Vagina (tissue), 2 donors: Measurements from ENCODE around the gene VPS8. TPM values are rescaled to one million over a fixed set of nuclear protein-coding genes. Genes with fewer than 3 reads are reported as not detected.
"Not testable (repeated sequence)": the region's sequence is repeated elsewhere in the genome, so short reads cannot be mapped to it uniquely, and the experiment has no call there.

Experiments
- DNase-seq, 2 donors: peaks; one replicate each; pipeline ENCODE4 v3.0.0-alpha.2; 2017; ENCODE audit errors: extremely low spot score in 2 of 2
- H3K27ac ChIP-seq: fragments of 200-600 bp; sonication (generic); one replicate; pipeline ENCODE4 v1.5.1; 2019
- H3K27me3 ChIP-seq: fragments of 200-600 bp; sonication (generic); one replicate; pipeline ENCODE4 v1.5.1; 2019
- H3K36me3 ChIP-seq, 2 donors: fragments of 200-600 bp; sonication (generic); one replicate each; pipeline ENCODE4 v1.5.1; 2017 to 2019
- H3K4me1 ChIP-seq: fragments of 200-600 bp; sonication (generic); one replicate; pipeline ENCODE4 v1.5.1; 2019
- H3K4me3 ChIP-seq, 2 donors: fragments of 200-600 bp; sonication (generic); 1 replicate in 1 of 2; 2 replicates in 1 of 2; pipeline ENCODE4 v1.5.1; 2016 to 2019
- H3K9me3 ChIP-seq: fragments of 200-600 bp; sonication (generic); one replicate; pipeline ENCODE4 v1.5.1; 2019
- POLR2A ChIP-seq, 2 donors: fragments of 450-650 bp; IDR thresholded peaks; one replicate each; pipeline ENCODE4 v1.6.1; 2017; ENCODE audit warnings: antibody characterized with exemption in 2 of 2, mild to moderate bottlenecking in 2 of 2, moderate library complexity in 2 of 2
- POLR2AphosphoS5 ChIP-seq, 2 donors: sonication (generic); formaldehyde crosslinking; IDR thresholded peaks; one replicate each; pipeline ENCODE4 v1.9.0; 2017; ENCODE audit warnings: antibody characterized with exemption in 2 of 2, mild to moderate bottlenecking in 2 of 2, low read depth in 1 of 2; ENCODE audit not compliant: insufficient read depth in 1 of 2
- intact Hi-C: fragments of 100-400 bp; cut with DNase I; formaldehyde crosslinking; loops from one replicate; pipeline ENCODE4 v1.15.1; 2023
- total RNA-seq: library from RNA; depleted of rRNA; stranded (reverse); fragments of >200 nt; gene quantifications from one replicate; pipeline ENCODE4 v1.2.3, GENCODE V29; 2016
- TF ChIP-seq, protein P1 (sequence below), 3 experiments: fragments of 450-650 bp in 2 of 3; fragments of 200-600 bp in 1 of 3; sonication (generic) in 1 of 3; IDR thresholded peaks; one replicate each; pipeline ENCODE4 v1.5.1; 2017 to 2019; ENCODE audit warnings: antibody characterized with exemption in 3 of 3, mild to moderate bottlenecking in 2 of 3, moderate library complexity in 2 of 3

Gene VPS8
- total RNA-seq, 1 donor from 2014 or later = 52.3 TPM

DNA sequence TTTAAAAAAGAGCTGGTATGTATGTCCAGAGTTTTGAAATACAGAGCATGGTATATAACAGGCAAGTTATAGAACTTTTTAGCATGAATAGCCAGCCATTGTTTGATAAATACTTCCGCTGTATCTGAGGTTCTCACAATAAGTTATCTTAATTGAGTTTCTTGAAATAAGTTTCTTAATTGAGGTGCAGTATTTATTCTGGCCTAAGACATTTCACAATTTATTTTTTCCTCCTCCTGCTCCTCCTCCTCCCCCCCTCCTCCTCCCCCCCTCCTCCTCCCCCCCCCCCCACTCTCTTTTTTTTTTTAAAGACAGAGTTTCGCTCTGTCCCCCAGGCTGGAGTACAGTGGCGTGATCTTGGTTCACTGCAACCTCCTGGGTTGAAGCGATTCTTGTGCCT, 83.4 kb downstream of the VPS8 start:
- intact Hi-C loops = no loop called here
- no peaks in the 10 kb centered on the region for H3K36me3 ChIP-seq
- no peaks in the 10 kb centered on the region for H3K27me3 ChIP-seq
- H3K27ac ChIP-seq = no peak overlapping the region
- H3K4me3 ChIP-seq = no peak overlapping the region
- TF ChIP-seq POLR2AphosphoS5 (IDR thresholded peaks at IDR 0.05; ENCODE audit: insufficient read depth in 1 of 2, low read depth in 1 of 2) (no peak), POLR2A (IDR thresholded peaks at IDR 0.05) (no peak)
- TF ChIP-seq, protein P1, sequence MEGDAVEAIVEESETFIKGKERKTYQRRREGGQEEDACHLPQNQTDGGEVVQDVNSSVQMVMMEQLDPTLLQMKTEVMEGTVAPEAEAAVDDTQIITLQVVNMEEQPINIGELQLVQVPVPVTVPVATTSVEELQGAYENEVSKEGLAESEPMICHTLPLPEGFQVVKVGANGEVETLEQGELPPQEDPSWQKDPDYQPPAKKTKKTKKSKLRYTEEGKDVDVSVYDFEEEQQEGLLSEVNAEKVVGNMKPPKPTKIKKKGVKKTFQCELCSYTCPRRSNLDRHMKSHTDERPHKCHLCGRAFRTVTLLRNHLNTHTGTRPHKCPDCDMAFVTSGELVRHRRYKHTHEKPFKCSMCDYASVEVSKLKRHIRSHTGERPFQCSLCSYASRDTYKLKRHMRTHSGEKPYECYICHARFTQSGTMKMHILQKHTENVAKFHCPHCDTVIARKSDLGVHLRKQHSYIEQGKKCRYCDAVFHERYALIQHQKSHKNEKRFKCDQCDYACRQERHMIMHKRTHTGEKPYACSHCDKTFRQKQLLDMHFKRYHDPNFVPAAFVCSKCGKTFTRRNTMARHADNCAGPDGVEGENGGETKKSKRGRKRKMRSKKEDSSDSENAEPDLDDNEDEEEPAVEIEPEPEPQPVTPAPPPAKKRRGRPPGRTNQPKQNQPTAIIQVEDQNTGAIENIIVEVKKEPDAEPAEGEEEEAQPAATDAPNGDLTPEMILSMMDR (IDR thresholded peaks at IDR 0.05) = no peak
- no peaks in the 10 kb centered on the region for H3K9me3 ChIP-seq
- H3K4me1 ChIP-seq = no peaks in the 10 kb centered on the region
- DNase-seq = no peak

DNA sequence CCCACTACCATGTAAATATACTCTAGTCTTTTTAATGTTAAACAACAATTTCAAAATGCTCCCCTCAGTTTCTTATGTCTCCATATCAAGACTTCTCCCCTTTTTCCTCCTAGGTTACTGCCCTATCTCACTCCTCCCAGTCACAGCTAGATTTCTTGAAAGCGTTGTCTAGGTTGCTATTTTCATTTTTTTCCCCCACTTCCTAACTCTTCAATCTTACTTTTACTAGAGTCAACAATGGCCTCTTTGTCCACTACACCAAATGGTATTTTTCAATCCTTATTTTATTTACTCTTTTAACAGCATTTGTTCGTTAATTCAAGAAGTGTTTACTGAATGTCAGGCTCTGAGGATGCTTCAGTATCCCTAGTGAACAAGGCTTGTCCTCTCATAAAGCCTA, 84.4 kb downstream of the VPS8 start:
- H3K36me3 ChIP-seq = no peaks in the 10 kb centered on the region
- H3K27ac ChIP-seq = no peak overlapping the region
- H3K9me3 ChIP-seq = no peaks in the 10 kb centered on the region
- TF ChIP-seq, protein P1 (IDR thresholded peaks at IDR 0.05) = no peak
- no peak for TF ChIP-seq POLR2A (IDR thresholded peaks at IDR 0.05)
- TF ChIP-seq POLR2AphosphoS5 (IDR thresholded peaks at IDR 0.05; ENCODE audit: insufficient read depth in 1 of 2, low read depth in 1 of 2) = no peak
- H3K4me3 ChIP-seq = no peak overlapping the region
- H3K4me1 ChIP-seq = no peaks in the 10 kb centered on the region
- no peak for DNase-seq
- intact Hi-C loops = no loop called here
- H3K27me3 ChIP-seq = no peaks in the 10 kb centered on the region

DNA sequence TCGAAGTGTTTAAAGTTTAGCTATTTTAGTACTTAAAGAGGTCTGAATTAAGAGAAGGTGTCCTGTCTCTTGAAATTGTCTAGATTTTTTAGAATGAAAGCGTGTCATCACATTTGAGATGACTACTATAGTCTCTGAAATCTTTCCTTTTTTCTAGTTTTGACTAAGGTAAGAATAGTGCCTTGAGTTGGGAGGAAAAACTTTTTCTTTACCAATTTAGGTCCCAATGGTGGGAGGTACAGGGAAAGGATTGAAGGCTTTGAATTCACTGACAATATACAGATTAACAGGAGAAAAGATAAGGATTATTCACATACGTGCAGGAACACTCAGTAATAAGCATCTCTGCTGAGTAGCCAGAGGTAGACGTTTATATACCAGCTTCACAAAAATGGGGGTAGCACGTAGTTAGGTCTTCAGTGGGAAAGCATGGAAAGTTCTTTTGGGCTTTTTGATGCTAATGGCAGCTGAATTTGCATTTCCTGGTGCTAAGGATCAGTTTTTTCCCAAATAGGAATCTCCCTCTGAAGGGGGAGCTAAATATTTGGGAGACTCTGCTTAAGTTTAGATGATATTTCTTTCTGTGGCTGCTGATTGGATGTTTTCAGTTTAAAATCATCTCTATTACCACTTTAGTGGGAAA, 88.1 kb downstream of the VPS8 start:
- H3K36me3 ChIP-seq = no peaks in the 10 kb centered on the region
- intact Hi-C loops = no loop called here
- TF ChIP-seq POLR2AphosphoS5 (IDR thresholded peaks at IDR 0.05; ENCODE audit: insufficient read depth in 1 of 2, low read depth in 1 of 2) = no peak
- TF ChIP-seq, protein P1 (IDR thresholded peaks at IDR 0.05) = no peak
- TF ChIP-seq POLR2A (IDR thresholded peaks at IDR 0.05) = no peak

DNA sequence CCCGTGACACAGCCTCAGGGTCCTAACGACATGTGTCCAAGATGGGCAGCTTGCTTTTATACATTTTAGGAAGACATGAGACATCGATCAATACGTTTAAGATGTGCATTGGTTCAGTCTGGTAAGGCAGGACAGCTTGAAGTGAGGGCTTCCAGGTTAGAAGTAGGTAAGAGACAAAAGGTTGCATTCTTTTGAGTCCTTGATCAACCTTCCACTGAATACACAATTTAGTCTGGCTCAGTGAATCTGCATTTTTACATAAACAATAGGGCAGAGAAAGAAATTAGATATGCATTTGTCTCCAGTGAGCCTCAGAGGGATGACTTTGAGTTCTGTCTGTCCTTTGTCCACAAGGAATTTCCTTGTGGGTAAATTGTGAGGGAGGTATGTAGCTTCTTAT, 95.1 kb downstream of the VPS8 start:
- H3K4me1 ChIP-seq, H3K36me3 ChIP-seq, DNase-seq, H3K4me3 ChIP-seq, intact Hi-C loops, H3K27me3 ChIP-seq, H3K9me3 ChIP-seq, H3K27ac ChIP-seq: not testable (repeated sequence)

More for the DNA sequence above, 88.1 kb downstream of the VPS8 start:
- Histone ChIP-seq H3K27me3 (no peaks in the 10 kb centered on the region), H3K4me1 (no peaks in the 10 kb centered on the region), H3K27ac (no peak overlapping the region), H3K4me3 (no peak overlapping the region), H3K9me3 (no peaks in the 10 kb centered on the region)
- no peak for DNase-seq

DNA sequence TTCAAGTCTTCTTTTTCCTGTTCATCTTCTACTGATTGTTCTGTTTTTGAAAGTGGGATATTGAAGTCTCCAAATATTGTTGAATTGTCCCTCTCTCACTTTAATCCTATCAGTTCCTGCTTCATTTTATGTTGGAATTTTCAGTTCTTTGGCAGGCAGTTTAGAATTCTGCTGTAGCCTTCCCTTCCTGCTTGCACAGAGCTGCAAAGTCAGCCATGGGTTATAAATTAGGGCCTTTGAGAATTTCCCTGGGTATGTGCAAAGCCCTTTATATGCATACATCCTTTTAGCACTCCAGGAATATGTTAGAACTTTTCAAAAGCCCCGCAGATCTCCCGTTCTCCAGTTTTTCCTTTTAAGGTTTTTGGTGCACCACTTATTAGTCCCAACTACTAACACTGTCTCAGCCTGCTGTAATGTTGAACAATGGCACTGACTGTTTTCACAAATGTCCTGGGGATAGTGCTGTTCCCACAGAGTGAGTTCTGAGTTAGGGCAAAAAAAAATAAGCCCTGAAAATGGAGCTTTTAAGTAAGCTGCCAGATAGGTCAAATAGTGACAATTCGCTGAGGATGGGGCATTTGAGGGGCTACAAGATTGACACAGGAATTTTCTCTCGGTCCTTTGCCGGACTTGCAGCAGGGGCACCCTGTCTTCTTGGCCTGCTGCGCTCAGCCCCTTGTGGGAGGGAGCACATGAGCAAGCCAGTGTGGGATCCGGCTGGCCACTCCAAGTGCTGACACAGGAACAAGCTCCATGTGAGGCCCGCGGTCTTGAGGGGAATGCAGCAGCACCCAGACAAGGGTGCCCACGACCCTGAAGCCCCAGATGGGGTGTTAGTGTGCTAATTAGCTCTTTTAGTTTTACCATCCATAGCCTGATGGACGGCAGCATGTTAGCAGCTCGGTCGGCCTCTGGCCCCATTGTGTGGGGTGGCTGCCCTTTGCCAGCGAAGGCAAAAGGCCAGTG, 96.0 kb downstream of the VPS8 start:
- no peak overlapping the region for H3K27ac ChIP-seq
- DNase-seq = no peak

More for the DNA sequence above, 96.0 kb downstream of the VPS8 start:
- Histone ChIP-seq H3K36me3 (no peaks in the 10 kb centered on the region), H3K4me1 (no peaks in the 10 kb centered on the region), H3K4me3 (no peak overlapping the region), H3K27me3 (no peaks in the 10 kb centered on the region), H3K9me3 (no peaks in the 10 kb centered on the region)
- TF ChIP-seq POLR2AphosphoS5 (IDR thresholded peaks at IDR 0.05; ENCODE audit: insufficient read depth in 1 of 2, low read depth in 1 of 2) (no peak), POLR2A (IDR thresholded peaks at IDR 0.05) (no peak)
- TF ChIP-seq, protein P1 (IDR thresholded peaks at IDR 0.05) = no peak
- intact Hi-C loops = no loop called here
